CD14-positive monocyte (primary cell): ENCODE data around the gene FAM53B. TPM values are rescaled to one million over a fixed set of nuclear protein-coding genes. Genes with fewer than 3 reads are reported as not detected.

Experiments used
- DNase-seq, 3 donors: peaks; one replicate each; pipeline ENCODE4 v3.0.0-alpha.2; 2011 to 2022
- H2AFZ ChIP-seq: 2 replicates; pipeline ENCODE4 v1.6.0; 2012; ENCODE audit warnings: mild to moderate bottlenecking, low read depth, low read length, inconsistent platforms; ENCODE audit not compliant: insufficient read depth, poor library complexity, severe bottlenecking
- H3K27ac ChIP-seq, 2 donors: 1 replicate in 1 of 2; 2 replicates in 1 of 2; pipeline ENCODE4 v1.5.1; 2012 to 2013; ENCODE audit warnings: low read length in 2 of 2, control low read depth in 1 of 2, inconsistent platforms in 1 of 2, low read depth in 1 of 2, mild to moderate bottlenecking in 1 of 2
- H3K27me3 ChIP-seq, 2 donors: one replicate each; pipeline versions ENCODE4 v1.6.0 to v1.6.1; 2011 to 2013; ENCODE audit warnings: low read length in 2 of 2; ENCODE audit not compliant: control insufficient read depth in 2 of 2, insufficient read depth in 2 of 2
- H3K36me3 ChIP-seq, 2 donors: replicated peaks in 1 of 2; 1 replicate in 1 of 2; 2 replicates in 1 of 2; pipeline versions ENCODE4 v1.5.1 to v1.6.1; 2012 to 2013; ENCODE audit warnings: low read length in 2 of 2, control low read depth in 1 of 2, inconsistent platforms in 1 of 2, mild to moderate bottlenecking in 1 of 2; ENCODE audit not compliant: insufficient read depth in 2 of 2, control insufficient read depth in 1 of 2
- H3K4me1 ChIP-seq, 2 donors: 1 replicate in 1 of 2; 2 replicates in 1 of 2; pipeline versions ENCODE4 v1.5.1 to v1.6.1; 2012 to 2013; ENCODE audit warnings: low read length in 2 of 2, control low read depth in 1 of 2, inconsistent platforms in 1 of 2, mild to moderate bottlenecking in 1 of 2, moderate library complexity in 1 of 2; ENCODE audit not compliant: insufficient read depth in 2 of 2, control insufficient read depth in 1 of 2
- H3K4me2 ChIP-seq: replicated peaks from 2 replicates; pipeline ENCODE3; 2012; ENCODE audit warnings: low read length, moderate library complexity, mild to moderate bottlenecking; ENCODE audit not compliant: poor library complexity, severe bottlenecking; ENCODE audit errors: extremely low read depth
- H3K4me3 ChIP-seq, 3 experiments: fragments of 200-600 bp in 1 of 3; sonication (generic) in 1 of 3; replicated peaks in 1 of 3; 1 replicate in 2 of 3; 2 replicates in 1 of 3; pipeline ENCODE4 v1.5.1; 2011 to 2013; ENCODE audit warnings: low read length in 3 of 3, mild to moderate bottlenecking in 3 of 3, control low read depth in 2 of 3, low read depth in 2 of 3, inconsistent platforms in 1 of 3, moderate library complexity in 1 of 3
- H3K79me2 ChIP-seq: 2 replicates; pipeline ENCODE4 v1.6.0; 2012; ENCODE audit warnings: mild to moderate bottlenecking, control low read depth, inconsistent platforms, low read length, moderate library complexity; ENCODE audit not compliant: insufficient read depth
- H3K9ac ChIP-seq: 2 replicates; pipeline ENCODE4 v1.6.0; 2017; ENCODE audit warnings: low read length, mild to moderate bottlenecking; ENCODE audit not compliant: insufficient read depth, poor library complexity, severe bottlenecking
- H3K9me3 ChIP-seq, 2 donors: replicated peaks in 1 of 2; 1 replicate in 1 of 2; 2 replicates in 1 of 2; pipeline versions ENCODE4 v1.5.1 to v1.6.1; 2012 to 2013; ENCODE audit warnings: low read length in 2 of 2, control low read depth in 1 of 2; ENCODE audit not compliant: control insufficient read depth in 1 of 2, insufficient read depth in 1 of 2
- H4K20me1 ChIP-seq: 2 replicates; pipeline ENCODE4 v1.6.0; 2012; ENCODE audit warnings: mild to moderate bottlenecking, low read length, control low read depth, moderate library complexity; ENCODE audit not compliant: insufficient read depth
- H3K27ac Mint-ChIP-seq, 7 donors: one replicate each; pipeline ENCODE4 v1.8.0; 2020; ENCODE audit warnings: mild to moderate bottlenecking in 7 of 7, mixed read lengths in 7 of 7, moderate library complexity in 6 of 7, inconsistent platforms in 2 of 7
- H3K27me3 Mint-ChIP-seq, 3 donors: one replicate each; pipeline ENCODE4 v1.8.0; 2021 to 2022; ENCODE audit warnings: low read depth in 3 of 3, mild to moderate bottlenecking in 3 of 3, mixed read lengths in 3 of 3, moderate library complexity in 3 of 3, inconsistent platforms in 1 of 3
- H3K36me3 Mint-ChIP-seq, 2 donors: one replicate each; pipeline ENCODE4 v1.8.0; 2020; ENCODE audit warnings: mixed read lengths in 2 of 2, inconsistent platforms in 1 of 2, mild to moderate bottlenecking in 1 of 2
- H3K4me1 Mint-ChIP-seq: one replicate; pipeline ENCODE4 v1.8.0; 2020; ENCODE audit warnings: mild to moderate bottlenecking, mixed read lengths
- H3K4me3 Mint-ChIP-seq, 2 donors: one replicate each; pipeline ENCODE4 v1.8.0; 2020; ENCODE audit warnings: mild to moderate bottlenecking in 2 of 2, mixed read lengths in 2 of 2, moderate library complexity in 1 of 2
- H3K9me3 Mint-ChIP-seq, 7 donors: one replicate each; pipeline ENCODE4 v1.8.0; 2020 to 2022; ENCODE audit warnings: mixed read lengths in 7 of 7, mild to moderate bottlenecking in 6 of 7, moderate library complexity in 6 of 7, inconsistent platforms in 2 of 7
- CTCF ChIP-seq: fragments of 200-600 bp; IDR thresholded peaks from one replicate; pipeline ENCODE4 v1.8.0; 2022; ENCODE audit warnings: antibody characterized with exemption, mild to moderate bottlenecking
- WGBS: methylation state at CpG from one replicate; pipeline ENCODE4 v1.1.5; 2013; ENCODE audit warnings: missing lambda C conversion rate; ENCODE audit not compliant: insufficient coverage; 5-methylcytosine and 5-hydroxymethylcytosine counted together
- intact Hi-C, 2 donors: fragments of 100-400 bp; cut with micrococcal nuclease; formaldehyde crosslinking; loops; one replicate each; pipeline versions ENCODE4 v1.15.0 to v1.15.1; 2023
- polyA plus RNA-seq, 3 donors: library from polyadenylated mRNA; depleted of rRNA in 1 of 3; unstranded in 2 of 3; stranded (reverse) in 1 of 3; fragments of 300-500 nt in 2 of 3; fragments of >200 nt in 1 of 3; fragmentation: Illumina TruSeq in 2 of 3; gene quantifications; 1 replicate in 2 of 3; 2 replicates in 1 of 3; pipeline ENCODE4 v1.2.3, GENCODE V29; 2012 to 2021

FAM53B gene
- polyA plus RNA-seq, 3 donors: 5.8 to 23.3 (median 12.6) TPM

GRCh38 chr10:124577651-124578050 is 166.5 kb downstream of the FAM53B start:
- no peak overlapping the region for H3K4me3 Mint-ChIP-seq
- whole genome bisulfite sequencing: 96% methylated on average over 3 of the region's 3 CpGs
- H3K27me3 ChIP-seq: no peaks in the 10 kb centered on the region

GRCh38 chr10:124576526-124577420 is 167.4 kb downstream of the FAM53B start:
- H2AFZ ChIP-seq: no peak overlapping the region
- TF ChIP-seq CTCF: no peak
- Mint-ChIP-seq H3K27ac (no peak overlapping the region), H3K36me3 (peaks cover 0 to 2% of the 10 kb centered on the region in 2 donors), H3K4me1 (no peaks in the 10 kb centered on the region), H3K4me3 (no peak overlapping the region), H3K9me3 (peaks cover 0 to 7% (median 0%) of the 10 kb centered on the region in 7 donors), H3K27me3 (peaks cover 2 to 4% (median 3%) of the 10 kb centered on the region in 3 donors)
- H3K4me2 ChIP-seq: no peak overlapping the region
- no peak overlapping the region for H3K9ac ChIP-seq
- H3K9me3 ChIP-seq: no peaks in the 10 kb centered on the region
- no peaks in the 10 kb centered on the region for H3K27me3 ChIP-seq
- intact Hi-C loops: no loop called here
- H3K27ac ChIP-seq: no peak overlapping the region
- H3K4me3 ChIP-seq: no peak overlapping the region
- no peaks in the 10 kb centered on the region for H3K79me2 ChIP-seq
- no peaks in the 10 kb centered on the region for H4K20me1 ChIP-seq
- H3K36me3 ChIP-seq: no peaks in the 10 kb centered on the region
- H3K4me1 ChIP-seq: no peaks in the 10 kb centered on the region
- DNase-seq: no peak
- WGBS: 85% methylated on average over 16 of the region's 20 CpGs

More at GRCh38 chr10:124577651-124578050, 166.5 kb downstream of the FAM53B start:
- H3K4me3 ChIP-seq: no peak overlapping the region
- H2AFZ ChIP-seq: no peak overlapping the region
- no peaks in the 10 kb centered on the region for H3K4me1 ChIP-seq
- no peaks in the 10 kb centered on the region for H3K9me3 ChIP-seq
- no peak overlapping the region for H3K27ac ChIP-seq
- no peak overlapping the region for H3K9ac ChIP-seq
- Mint-ChIP-seq H3K4me1 (no peaks in the 10 kb centered on the region), H3K27me3 (peaks cover 2 to 4% (median 3%) of the 10 kb centered on the region in 3 donors), H3K36me3 (peaks cover 0 to 2% of the 10 kb centered on the region in 2 donors), H3K9me3 (peaks cover 0 to 7% (median 0%) of the 10 kb centered on the region in 7 donors), H3K27ac (no peak overlapping the region)
- no peak for TF ChIP-seq CTCF
- no peaks in the 10 kb centered on the region for H3K36me3 ChIP-seq
- no peaks in the 10 kb centered on the region for H3K79me2 ChIP-seq
- no peak for DNase-seq
- H3K4me2 ChIP-seq: no peak overlapping the region
- intact Hi-C loops: no loop called here
- H4K20me1 ChIP-seq: no peaks in the 10 kb centered on the region
